Endothelial cell of umbilical vein (primary cell): ENCODE results near the gene LPIN2. TPM values are rescaled to one million over a fixed set of nuclear protein-coding genes. Genes with fewer than 3 reads are reported as not detected.

ENCODE experiments used
- BruUV-seq: library from RNA; stranded (reverse); fragments of 400-500 nt; replicated peaks from 2 replicates; lab custom pipeline; 2021; lab: Mats Ljungman, UMichigan
- CTCF ChIA-PET: fragments of 300-600, 350-600 bp; sonication (Branson Sonifier 250); formaldehyde crosslinking; loops from one replicate; lab custom pipeline; 2021; ENCODE audit warnings: antibody characterized with exemption, inconsistent platforms; lab: Charles Lee
- POLR2A ChIA-PET: fragments of 300-600, 350-600 bp; sonication (Branson Sonifier 250); formaldehyde crosslinking; loops from one replicate; lab custom pipeline; 2021; ENCODE audit warnings: antibody characterized with exemption, inconsistent platforms; lab: Charles Lee
- DNase-seq: peaks from one replicate; pipeline ENCODE4 v3.0.0-alpha.2; 2011; ENCODE audit warnings: low read depth, low spot score
- FAIRE-seq: peaks from 2 replicates; lab custom pipeline; 2011; peaks lifted over from hg19 to GRCh38; lab: Jason Lieb, UNC
- H2AFZ ChIP-seq: 2 replicates; pipeline ENCODE4 v1.6.0; 2012; ENCODE audit warnings: low read depth, low read length, control low read depth, inconsistent platforms
- H3K27ac ChIP-seq: 2 replicates; pipeline ENCODE4 v1.5.1; 2011; ENCODE audit warnings: low read depth, mild to moderate bottlenecking, control low read depth, low read length, moderate library complexity; ENCODE audit not compliant: insufficient read depth
- H3K27me3 ChIP-seq, 2 experiments: 2 replicates each; pipeline versions ENCODE4 v1.6.0 to v1.6.1; 2011; ENCODE audit warnings: low read length in 2 of 2, mixed read lengths in 1 of 2; ENCODE audit not compliant: control insufficient read depth in 2 of 2, insufficient read depth in 2 of 2
- H3K36me3 ChIP-seq, 2 experiments: 2 replicates in 1 of 2; 3 replicates in 1 of 2; pipeline ENCODE4 v1.5.1; 2011; ENCODE audit warnings: low read length in 2 of 2, mild to moderate bottlenecking in 1 of 2, moderate library complexity in 1 of 2; ENCODE audit not compliant: control insufficient read depth in 2 of 2, insufficient read depth in 2 of 2; ENCODE audit errors: extremely low read depth in 1 of 2
- H3K4me1 ChIP-seq: 3 replicates; pipeline ENCODE4 v1.5.1; 2011; ENCODE audit warnings: mild to moderate bottlenecking, low read length; ENCODE audit not compliant: control insufficient read depth, insufficient read depth; ENCODE audit errors: extremely low read depth
- H3K4me2 ChIP-seq: 2 replicates; pipeline ENCODE4 v1.6.1; 2011; ENCODE audit warnings: low read length, control low read depth, mixed read lengths; ENCODE audit not compliant: insufficient read depth
- H3K4me3 ChIP-seq, 3 experiments: fragments of 200-600 bp in 1 of 3; sonication (generic), shearing (Covaris generic) in 1 of 3; replicated peaks in 1 of 3; 2 replicates each; pipeline ENCODE4 v1.5.1; 2011 to 2016; ENCODE audit warnings: control low read depth in 3 of 3, low read length in 3 of 3, mild to moderate bottlenecking in 2 of 3, inconsistent platforms in 1 of 3, low read depth in 1 of 3, moderate library complexity in 1 of 3; ENCODE audit not compliant: insufficient read depth in 1 of 3
- H3K79me2 ChIP-seq: 2 replicates; pipeline ENCODE4 v1.6.0; 2012; ENCODE audit warnings: low read length, inconsistent platforms; ENCODE audit not compliant: control insufficient read depth, insufficient read depth
- H3K9ac ChIP-seq: replicated peaks from 2 replicates; pipeline ENCODE3; 2011; ENCODE audit warnings: low read length, control low read depth; ENCODE audit not compliant: insufficient read depth; ENCODE audit errors: extremely low read depth
- H3K9me1 ChIP-seq: replicated peaks from 3 replicates; pipeline ENCODE4 v1.6.0; 2011; ENCODE audit warnings: mild to moderate bottlenecking, low read length; ENCODE audit not compliant: control insufficient read depth, insufficient read depth; ENCODE audit errors: extremely low read depth
- H3K9me3 ChIP-seq: replicated peaks from 2 replicates; pipeline ENCODE4 v1.5.1; 2012; ENCODE audit warnings: low read length, inconsistent platforms; ENCODE audit not compliant: control insufficient read depth, insufficient read depth
- H4K20me1 ChIP-seq: replicated peaks from 2 replicates; pipeline ENCODE3; 2011; ENCODE audit warnings: mild to moderate bottlenecking, low read length; ENCODE audit not compliant: control insufficient read depth, insufficient read depth; ENCODE audit errors: extremely low read depth
- CTCF ChIP-seq, 2 donors: IDR thresholded peaks; 1 replicate in 1 of 2; 2 replicates in 1 of 2; pipeline ENCODE4 v1.5.1; 2011; ENCODE audit warnings: low read length in 2 of 2, mild to moderate bottlenecking in 2 of 2, moderate library complexity in 2 of 2, control low read depth in 1 of 2, inconsistent platforms in 1 of 2, low read depth in 1 of 2; ENCODE audit not compliant: insufficient read depth in 1 of 2; ENCODE audit errors: extremely low read depth in 1 of 2
- EZH2 ChIP-seq: IDR thresholded peaks from 2 replicates; pipeline ENCODE4 v1.6.1; 2012; ENCODE audit warnings: borderline replicate concordance, low read depth, mild to moderate bottlenecking, moderate library complexity, low read length, inconsistent platforms; ENCODE audit not compliant: severe bottlenecking
- FOS ChIP-seq: IDR thresholded peaks from 2 replicates; pipeline ENCODE4 v1.6.1; 2011; ENCODE audit warnings: mild to moderate bottlenecking, low read length, moderate library complexity, borderline replicate concordance; ENCODE audit not compliant: insufficient read depth
- GATA2 ChIP-seq: IDR thresholded peaks from 2 replicates; pipeline ENCODE4 v1.7.0; 2011; ENCODE audit warnings: low read depth, mild to moderate bottlenecking, moderate library complexity, mixed read lengths, low read length; ENCODE audit not compliant: insufficient read length, insufficient read depth
- JUN ChIP-seq: IDR thresholded peaks from 2 replicates; pipeline ENCODE4 v1.6.1; 2011; ENCODE audit warnings: borderline replicate concordance, low read depth; ENCODE audit not compliant: insufficient read length, insufficient read depth
- MAX ChIP-seq: IDR thresholded peaks from 2 replicates; pipeline ENCODE4 v1.6.1; 2011; ENCODE audit not compliant: insufficient read depth, insufficient read length
- MYC ChIP-seq: IDR thresholded peaks from one replicate; pipeline ENCODE4 v1.6.1; 2011; ENCODE audit warnings: mild to moderate bottlenecking, low read depth, low read length
- POLR2A ChIP-seq: IDR thresholded peaks from 2 replicates; pipeline ENCODE4 v1.6.1; 2012; ENCODE audit warnings: low read depth, mild to moderate bottlenecking, control low read depth, low read length
- POLR2AphosphoS5 ChIP-seq: IDR thresholded peaks from 2 replicates; pipeline ENCODE4 v1.6.1; 2012; ENCODE audit warnings: low read depth, mild to moderate bottlenecking, control low read depth, low read length, moderate library complexity; ENCODE audit not compliant: insufficient read depth
- dilution Hi-C: fragments of 300-500 bp; cut with MboI; formaldehyde crosslinking; loops from one replicate; pipeline ENCODE4 v1.15.0; 2019; ENCODE audit warnings: low sequenced_read_pairs; ENCODE audit not compliant: extremely low pct_ligation_motif_present
- intact Hi-C: fragments of 100-400 bp; cut with micrococcal nuclease; formaldehyde crosslinking; loops from one replicate; pipeline ENCODE4 v1.10.0; 2022
- polyA plus RNA-seq, 4 experiments: library from polyadenylated mRNA; depleted of rRNA in 3 of 4; stranded (reverse) in 3 of 4; unstranded in 1 of 4; fragments of >200 nt; gene quantifications; 2 replicates each; pipeline versions ENCODE4 v1.2.1 to v1.2.3, GENCODE V29; 2011 to 2012; ENCODE audit warnings: missing spikeins in 1 of 4
- total RNA-seq: library from RNA; stranded (reverse); gene quantifications from 2 replicates; pipeline ENCODE4 v1.2.3, GENCODE V29; 2021

LPIN2 gene
- total and polyA plus RNA-seq, 2 donors (not counting 3 experiments of a cell fraction or from before 2014, with no cell fraction given), result 14.7 to 24.4 TPM

- intact Hi-C loops, result loop anchor here (5.0 kb wide), 1 partner anchor 168 kb away; no protein-coding TSS in a partner anchor
- H3K9ac ChIP-seq, result no peak overlapping the region
- no peak for DNase-seq
- H3K4me3 ChIP-seq, result no peak overlapping the region
- ChIA-PET CTCF (interaction anchor here (1.0 to 1.6 kb wide), 3 partner anchors 21 to 168 kb away, joined by 3 to 6 read pairs (median 5); no protein-coding TSS in a partner anchor), POLR2A (no interaction called here)
- H3K9me1 ChIP-seq, result no peaks in the 10 kb centered on the region
- BruUV-seq, result no TSS peak
- no peak overlapping the region for H3K27ac ChIP-seq
- peaks cover 65% of the 10 kb centered on the region for H3K4me1 ChIP-seq
- H3K79me2 ChIP-seq, result peaks cover 82% of the 10 kb centered on the region
- TF ChIP-seq POLR2A, result no peak
- no peak for TF ChIP-seq MYC
- TF ChIP-seq CTCF (IDR thresholded peaks at IDR 0.05; ENCODE audit: extremely low read depth in 1 of 2, insufficient read depth in 1 of 2, low read depth in 1 of 2, low read length in 2 of 2), result no peak
- TF ChIP-seq POLR2AphosphoS5, result no peak
- no peak for TF ChIP-seq MAX
- TF ChIP-seq EZH2, result no peak
- no peak for TF ChIP-seq FOS
- TF ChIP-seq GATA2, result no peak
- no peak for TF ChIP-seq JUN
- H4K20me1 ChIP-seq, result no peaks in the 10 kb centered on the region
- H3K27me3 ChIP-seq, result no peaks in the 10 kb centered on the region
- FAIRE-seq, result no peak
- H3K36me3 ChIP-seq, result no peaks in the 10 kb centered on the region
- no peak overlapping the region for H2AFZ ChIP-seq
- no peaks in the 10 kb centered on the region for H3K9me3 ChIP-seq
- dilution Hi-C loops, result no loop called here
- no peak overlapping the region for H3K4me2 ChIP-seq
Measured at GRCh38 chr18:2984091-2984490, 28.9 kb downstream of the LPIN2 start.
